GM21619 (cell line): ENCODE data around the gene ACTL8.
"Not testable (repeated sequence)": the region's sequence is repeated elsewhere in the genome, so short reads cannot be mapped to it uniquely, and the experiment has no call there.

Experiments
- ATAC-seq: cut with Tn5 transposase; IDR thresholded peaks from one replicate; pipeline ENCODE4 v1.9.1; 2021; ENCODE audit not compliant: unreplicated experiment

ACTL8 gene

GRCh38 chr1:17735348-17735747 lies 19.8 kb upstream of the ACTL8 start:
- no peak for ATAC-seq

GRCh38 chr1:17735793-17736192 lies 19.3 kb upstream of the ACTL8 start:
- no peak for ATAC-seq

- no peak for ATAC-seq
Measured at GRCh38 chr1:17736625-17737024, 18.5 kb upstream of the ACTL8 start.

- ATAC-seq, result no peak
Measured at GRCh38 chr1:17739050-17739449, 16.1 kb upstream of the ACTL8 start.

DNA sequence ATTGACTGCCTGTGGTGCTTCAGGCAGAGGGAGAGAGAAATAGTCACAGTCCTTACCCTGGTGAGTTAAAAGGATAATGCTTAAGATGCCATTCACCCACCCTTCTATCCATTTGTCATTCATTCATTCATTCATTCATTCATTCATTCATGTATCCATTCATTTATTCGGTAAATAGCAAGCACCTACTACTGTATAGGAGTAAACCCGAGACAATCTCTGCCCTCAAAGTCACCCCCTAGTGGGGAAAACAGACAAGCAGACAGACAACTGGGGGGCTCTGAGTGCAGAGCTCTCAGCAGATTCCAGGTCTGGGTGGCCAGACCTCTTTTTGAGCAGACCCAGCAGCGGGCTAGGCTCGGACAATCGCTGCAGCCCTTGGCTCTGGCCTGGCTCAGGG lies 14.1 kb upstream of the ACTL8 start:
- ATAC-seq, result no peak

DNA sequence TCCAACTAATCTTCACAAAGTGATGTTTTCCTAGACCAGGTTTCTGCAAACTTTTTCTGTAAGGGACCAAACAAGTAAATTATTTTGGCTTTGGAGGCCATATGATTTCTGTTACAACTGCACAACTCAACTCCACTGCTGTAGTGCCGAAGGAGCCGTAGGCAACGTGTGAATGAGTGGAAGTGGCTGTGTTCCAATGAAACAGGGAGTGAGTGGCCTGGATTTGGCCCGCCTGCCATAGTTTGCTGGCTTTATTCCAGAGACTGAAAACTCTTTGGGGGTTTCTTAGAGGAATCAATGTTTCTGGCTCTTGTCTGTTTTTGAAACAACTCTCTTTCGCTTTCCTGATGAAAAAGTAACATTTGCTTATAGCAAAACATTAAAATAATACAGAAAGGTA lies 12.6 kb upstream of the ACTL8 start:
- no peak for ATAC-seq

- ATAC-seq, result no peak
Measured at GRCh38 chr1:17743008-17743647, 12.0 kb upstream of the ACTL8 start.

DNA sequence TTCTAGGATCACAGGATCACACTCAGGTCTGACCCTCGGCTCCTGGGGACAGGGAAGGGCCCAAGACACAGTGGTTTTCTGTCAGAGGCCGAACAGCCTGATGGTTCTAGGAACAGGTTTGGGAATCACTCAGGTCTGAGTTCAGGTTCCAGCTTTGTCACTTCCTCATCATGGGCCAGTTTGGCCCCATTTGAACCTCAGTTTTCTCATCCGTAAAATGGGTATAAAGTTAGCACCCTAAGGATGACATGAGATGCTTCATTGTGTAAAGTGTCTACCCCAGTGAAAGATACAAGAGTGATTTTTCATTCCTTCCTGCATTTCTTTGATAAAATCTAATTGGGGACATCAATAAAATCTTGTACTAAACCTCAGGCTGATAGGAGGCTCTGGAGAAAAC lies 11.2 kb upstream of the ACTL8 start:
- ATAC-seq, result no peak

DNA sequence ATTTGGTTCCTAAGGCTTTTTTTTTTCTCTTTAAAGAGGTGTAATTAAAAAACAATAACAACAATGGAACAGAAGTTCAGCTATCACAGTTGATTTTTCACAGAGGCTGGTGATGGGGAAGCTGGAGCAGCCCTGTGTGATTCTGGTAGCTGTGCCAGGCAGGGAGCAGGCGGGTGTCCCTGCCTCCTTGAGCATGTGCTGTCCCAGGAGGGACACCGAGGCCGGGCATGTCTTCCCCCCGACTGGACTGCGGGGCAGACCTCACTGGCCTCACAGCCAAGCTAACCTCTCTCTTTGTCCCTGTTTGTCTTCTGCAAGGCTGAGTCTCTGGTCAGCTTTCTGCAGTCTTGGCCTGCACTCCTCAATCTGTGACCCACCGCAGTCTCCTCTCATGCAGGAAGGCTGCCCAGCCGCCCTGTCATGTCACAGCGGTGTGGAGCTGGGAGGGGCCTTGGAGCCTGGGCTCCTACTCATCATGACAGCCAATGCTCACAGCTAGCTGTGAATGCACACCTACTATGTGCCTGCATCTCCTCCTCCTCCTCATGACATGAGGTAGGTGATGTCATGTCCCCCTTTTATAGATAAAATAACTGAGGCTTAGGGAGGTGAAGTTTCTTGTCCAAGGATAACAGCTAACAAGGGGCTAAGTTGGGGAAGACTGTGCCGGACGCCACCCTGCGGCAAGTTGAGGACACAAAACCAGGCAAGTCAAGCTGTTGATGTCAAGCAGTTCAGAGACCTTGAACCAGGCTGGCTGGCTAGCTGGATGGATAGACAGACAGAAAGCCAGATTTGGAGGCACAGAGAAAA lies 10.3 kb upstream of the ACTL8 start:
- ATAC-seq, result no peak

GRCh38 chr1:17745479-17745955 lies 9.6 kb upstream of the ACTL8 start:
- ATAC-seq, result no peak

DNA sequence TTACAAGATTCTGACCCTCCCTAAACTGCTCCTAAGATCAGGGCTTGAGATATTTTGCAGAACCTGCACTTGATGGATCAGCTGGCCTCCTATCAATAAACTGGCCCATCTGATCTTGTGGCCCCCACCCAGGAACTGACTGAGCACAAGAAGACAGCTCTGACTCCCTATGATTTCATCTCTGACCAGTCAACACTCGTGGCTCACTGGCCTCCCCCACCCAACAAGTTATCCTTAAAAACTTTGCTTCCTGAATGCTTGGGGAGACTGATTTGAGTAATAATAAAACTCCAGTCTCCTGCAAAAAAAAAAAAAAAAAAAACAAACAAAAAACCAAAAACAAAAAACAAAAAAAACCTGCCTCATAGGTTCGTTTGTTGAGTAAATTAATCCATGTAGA lies 8.9 kb upstream of the ACTL8 start:
- ATAC-seq, result not testable (repeated sequence)

- ATAC-seq, result no peak
Measured at GRCh38 chr1:17746920-17747319, 8.2 kb upstream of the ACTL8 start.

DNA sequence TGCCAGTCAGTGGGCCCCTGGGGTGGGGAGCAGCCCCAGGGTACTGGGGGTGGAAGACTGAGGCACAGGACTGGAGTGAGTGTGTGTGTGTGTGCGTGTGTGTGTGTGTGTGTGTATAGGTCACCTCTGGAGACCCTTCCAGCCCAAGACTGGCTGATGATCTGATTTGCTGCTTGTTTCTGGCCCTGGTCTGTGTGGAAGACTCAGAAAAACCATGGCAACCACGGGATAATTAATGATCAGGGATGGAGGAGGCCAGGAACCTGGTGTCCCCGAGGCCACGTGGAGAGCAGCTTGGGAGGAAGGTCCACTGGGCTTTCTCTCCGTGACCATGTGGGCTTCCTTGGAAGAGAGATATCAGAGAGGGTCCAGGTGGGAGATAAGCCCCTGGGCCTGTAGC lies 4.8 kb upstream of the ACTL8 start:
- no peak for ATAC-seq

DNA sequence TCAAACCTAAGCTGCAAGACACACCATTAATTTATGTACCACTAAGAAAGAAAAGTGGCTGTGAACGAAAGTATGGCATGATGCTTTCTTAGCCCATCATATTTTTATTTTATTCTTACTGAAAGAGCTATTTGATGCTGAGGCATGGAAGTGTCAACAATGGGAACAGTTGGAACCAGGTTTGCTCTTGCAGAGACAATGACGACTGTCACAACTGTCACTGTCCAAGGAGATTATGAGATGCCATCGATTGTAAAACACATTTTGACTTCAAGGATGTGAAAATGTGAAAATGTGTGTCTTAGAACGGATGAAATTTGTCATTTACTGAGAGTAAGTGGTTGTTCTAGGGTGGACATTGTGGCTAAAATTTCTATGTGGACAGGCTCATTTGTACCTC lies 2.8 kb upstream of the ACTL8 start:
- ATAC-seq, result no peak

DNA sequence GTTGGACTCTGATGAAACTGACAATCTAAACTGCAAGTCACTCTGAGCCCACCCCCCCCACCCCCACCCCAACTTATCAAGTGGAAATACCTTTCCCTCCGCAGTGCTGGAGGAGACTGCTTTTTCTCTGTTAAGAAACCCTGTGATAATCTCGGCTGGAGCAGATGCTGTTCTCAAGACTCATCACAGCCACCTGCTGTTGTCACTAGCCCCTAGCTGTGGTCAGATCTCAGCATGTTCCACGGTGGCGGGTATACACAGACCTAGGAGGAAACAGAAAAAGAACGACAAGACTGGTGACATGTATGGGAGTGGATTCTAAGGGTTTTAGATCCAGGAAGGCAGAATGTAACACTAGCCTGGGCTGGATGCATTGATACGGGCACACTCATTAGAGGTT lies 2.3 kb downstream of the ACTL8 start:
- ATAC-seq, result no peak

DNA sequence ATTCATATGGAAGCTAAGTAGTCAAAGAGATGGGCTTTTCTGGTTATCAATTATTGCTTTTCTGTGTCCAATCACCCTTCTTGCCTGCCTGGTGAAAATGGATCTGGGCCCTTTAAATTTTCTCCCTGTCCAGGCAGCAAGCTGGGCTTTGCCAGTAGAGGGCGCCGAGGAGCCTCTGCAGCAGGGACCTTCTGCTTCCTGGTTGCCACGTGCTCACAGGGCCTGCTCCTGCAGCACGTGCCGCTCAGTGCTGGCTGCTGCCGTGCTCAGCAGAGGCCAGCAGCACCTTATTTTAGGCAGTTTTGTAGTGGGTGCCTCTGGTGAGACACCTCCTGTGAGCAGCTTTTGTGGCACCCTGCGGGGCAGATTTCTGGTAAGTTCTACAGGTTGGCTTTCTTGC lies 4.0 kb downstream of the ACTL8 start:
- ATAC-seq, result no peak

DNA sequence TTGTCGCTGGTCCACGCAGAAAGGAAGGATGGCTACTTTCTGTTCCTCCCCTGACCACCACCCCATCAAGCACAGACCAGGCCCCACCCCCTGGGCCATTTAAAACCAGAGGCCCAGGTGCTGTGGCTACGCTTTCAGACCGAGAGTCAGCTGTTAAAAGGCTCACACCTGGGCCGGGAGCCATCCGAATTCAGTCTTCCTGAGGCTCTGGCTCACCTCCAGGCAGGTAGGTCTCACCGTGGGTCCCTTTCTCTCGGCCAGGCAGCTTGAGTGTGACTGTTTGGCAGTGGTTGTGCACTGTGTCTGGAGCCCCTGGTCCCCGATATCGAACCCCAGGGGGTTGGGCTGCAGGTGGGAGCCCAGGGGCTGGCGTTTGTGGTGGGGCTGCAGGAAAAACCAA lies 7.2 kb downstream of the ACTL8 start:
- no peak for ATAC-seq

DNA sequence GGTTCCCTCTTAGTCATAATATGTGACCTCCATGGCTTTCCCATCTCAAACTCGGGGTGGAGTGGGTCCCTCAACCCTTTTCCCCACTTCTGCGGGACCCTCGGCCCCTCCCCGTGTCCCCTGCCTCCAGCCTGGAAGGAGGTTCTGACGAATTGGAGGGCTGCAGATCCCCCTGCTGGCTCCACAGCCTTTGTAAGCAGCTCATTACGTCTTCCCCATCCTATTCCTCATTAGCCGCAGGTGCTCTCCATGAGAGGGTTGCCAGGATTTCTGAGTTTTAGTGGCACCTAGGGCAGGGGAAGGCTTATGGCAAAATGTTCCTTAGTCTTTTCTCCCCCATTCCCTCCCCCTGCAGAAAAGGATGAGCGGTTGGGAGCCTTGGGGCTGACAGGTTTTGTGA lies 8.3 kb downstream of the ACTL8 start:
- no peak for ATAC-seq

- no peak for ATAC-seq
Measured at GRCh38 chr1:17763995-17764394, 8.9 kb downstream of the ACTL8 start.

GRCh38 chr1:17764591-17764990 lies 9.5 kb downstream of the ACTL8 start:
- no peak for ATAC-seq

DNA sequence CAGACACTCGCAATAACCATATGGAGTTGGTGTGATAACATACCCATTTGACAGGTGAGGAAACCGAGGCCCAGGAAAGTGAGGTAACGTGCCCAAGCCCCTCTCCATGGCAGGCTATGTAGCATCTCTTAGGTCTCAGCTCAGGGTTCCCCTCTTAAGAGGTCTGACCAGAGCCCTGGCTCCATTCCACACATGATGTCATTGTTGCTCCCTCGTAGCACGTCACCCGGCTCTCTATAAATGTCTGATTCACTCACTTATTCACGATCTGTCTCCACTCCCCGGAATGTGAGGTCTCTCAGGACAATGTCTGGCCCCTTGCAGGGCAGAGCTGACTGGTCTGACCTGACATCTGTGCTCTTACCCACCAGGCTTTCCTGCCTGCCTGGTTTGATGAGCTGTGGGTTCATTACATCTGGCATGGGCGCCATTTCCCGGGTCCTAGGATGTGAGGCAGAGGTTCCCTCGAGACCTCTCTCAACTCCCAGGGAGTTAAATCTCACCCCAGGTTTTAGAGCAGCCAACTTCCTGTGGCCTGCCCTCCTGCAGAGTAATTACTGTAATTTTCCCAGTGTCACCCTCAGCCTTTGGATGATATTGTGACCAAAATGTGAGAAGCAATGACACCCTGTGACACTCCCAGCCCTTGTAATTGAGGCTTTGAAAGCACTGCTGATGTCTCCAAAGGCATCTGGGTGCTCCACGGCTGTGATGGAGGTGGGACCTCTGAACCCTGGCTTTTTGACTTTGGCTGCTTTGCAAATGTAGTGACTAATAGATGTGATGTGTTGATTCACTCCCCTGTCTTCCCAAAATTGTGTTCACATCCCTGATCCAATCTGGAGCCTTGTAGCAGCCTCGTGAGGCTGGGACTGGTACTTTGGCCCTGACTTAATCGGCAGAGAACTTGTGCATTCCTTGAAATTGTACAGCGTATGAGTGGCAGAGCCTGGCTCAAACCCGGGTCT lies 10.6 kb downstream of the ACTL8 start:
- no peak for ATAC-seq
